ENCODE measurements around the gene SAMD15. TPM values are rescaled to one million over a fixed set of nuclear protein-coding genes. Genes with fewer than 3 reads are reported as not detected.

SAMD15 gene
- total RNA-seq, 2 donors from 2014 or later, result 0.52 TPM; not detected in 1

- peaks cover 0 to 19% of the 10 kb centered on the region in 2 donors for H3K36me3 ChIP-seq (replicated peaks in 1 of 2; ENCODE audit: insufficient read depth in 1 of 2, low read depth in 2 of 2)
- 50 to 100% methylated on average over 2 of the region's 2 CpGs for WGBS, 2 donors
- no peaks in the 10 kb centered on the region for H3K4me1 ChIP-seq
- peaks cover 0 to 4% (median 0%) of the 10 kb centered on the region in 3 donors for H3K9me3 ChIP-seq
- no peak overlapping the region for H3K27ac ChIP-seq
- DNase-seq (no peak), ATAC-seq (no peak)
- intact Hi-C loops (cut with DNase I), result no loop called here
- H3K4me3 ChIP-seq, result no peak overlapping the region
- H3K27me3 ChIP-seq, result no peaks in the 10 kb centered on the region
- TF ChIP-seq POLR2A (IDR thresholded peaks at IDR 0.05), result no peak
- no peak for TF ChIP-seq CTCF (IDR thresholded peaks at IDR 0.05)
These were observed 44.0 kb downstream of the SAMD15 start for GRCh38 chr14:77421201-77421600.

- DNase-seq, result no peak
- intact Hi-C loops (cut with DNase I), result no loop called here
- H3K36me3 ChIP-seq (replicated peaks in 1 of 2; ENCODE audit: insufficient read depth in 1 of 2, low read depth in 2 of 2), result peaks cover 0 to 34% of the 10 kb centered on the region in 2 donors
- no peak for ATAC-seq
- H3K27me3 ChIP-seq, result no peaks in the 10 kb centered on the region
- peaks cover 0 to 4% (median 0%) of the 10 kb centered on the region in 3 donors for H3K9me3 ChIP-seq
- no peak within 1 kb of the TSS for H3K4me3 ChIP-seq
- no peaks in the 10 kb centered on the region for H3K4me1 ChIP-seq
- H3K27ac ChIP-seq, result no peak within 1 kb of the TSS
- TF ChIP-seq POLR2A (IDR thresholded peaks at IDR 0.05), result no peak
- no peak for TF ChIP-seq CTCF (IDR thresholded peaks at IDR 0.05)
- WGBS, 2 donors, result 95 to 100% methylated on average over 1 of the region's 1 CpG
These were observed 46.2 kb downstream of the SAMD15 start, which contains the start of gene NOXRED1 for GRCh38 chr14:77423423-77423822. Gene NOXRED1 (minus strand): TSS chr14:77423523. CDS start chr14:77422889, 634 bp downstream.

- H3K36me3 ChIP-seq (replicated peaks in 1 of 2; ENCODE audit: insufficient read depth in 1 of 2, low read depth in 2 of 2), result peaks cover 0 to 42% of the 10 kb centered on the region in 2 donors
- no peaks in the 10 kb centered on the region for H3K27me3 ChIP-seq
- TF ChIP-seq CTCF (IDR thresholded peaks at IDR 0.05), result no peak
- TF ChIP-seq POLR2A (IDR thresholded peaks at IDR 0.05), result no peak
- no peak overlapping the region for H3K4me3 ChIP-seq
- no peak overlapping the region for H3K27ac ChIP-seq
- intact Hi-C loops (cut with DNase I), result no loop called here
- ATAC-seq (no peak), DNase-seq (no peak)
- 92% methylated on average over 3 of the region's 3 CpGs for WGBS, 2 donors
- no peaks in the 10 kb centered on the region for H3K9me3 ChIP-seq
- no peaks in the 10 kb centered on the region for H3K4me1 ChIP-seq
These were observed 47.7 kb downstream of the SAMD15 start for GRCh38 chr14:77424862-77425261.

GRCh38 chr14:77426396-77426795 lies 49.2 kb downstream of the SAMD15 start:
- intact Hi-C loops (cut with DNase I), result no loop called here
- no peak overlapping the region for H3K4me3 ChIP-seq
- H3K36me3 ChIP-seq (replicated peaks in 1 of 2; ENCODE audit: insufficient read depth in 1 of 2, low read depth in 2 of 2), result peaks cover 0 to 43% of the 10 kb centered on the region in 2 donors
- H3K4me1 ChIP-seq, result no peaks in the 10 kb centered on the region
- no peak for ATAC-seq
- TF ChIP-seq POLR2A (IDR thresholded peaks at IDR 0.05) (no peak), CTCF (IDR thresholded peaks at IDR 0.05) (no peak)
- H3K27ac ChIP-seq, result no peak overlapping the region
- 88 to 95% methylated on average over 3 of the region's 3 CpGs for WGBS, 2 donors
- DNase-seq, result no peak
- no peaks in the 10 kb centered on the region for H3K9me3 ChIP-seq
- no peaks in the 10 kb centered on the region for H3K27me3 ChIP-seq

- peaks cover 0 to 32% of the 10 kb centered on the region in 2 donors for H3K36me3 ChIP-seq (replicated peaks in 1 of 2; ENCODE audit: insufficient read depth in 1 of 2, low read depth in 2 of 2)
- no peak for ATAC-seq
These were observed 58.9 kb downstream of the SAMD15 start for GRCh38 chr14:77436042-77436441.

More at GRCh38 chr14:77436042-77436441, 58.9 kb downstream of the SAMD15 start:
- Histone ChIP-seq H3K27me3 (no peaks in the 10 kb centered on the region), H3K9me3 (no peaks in the 10 kb centered on the region), H3K4me3 (no peak overlapping the region), H3K27ac (no peak overlapping the region), H3K4me1 (no peaks in the 10 kb centered on the region)
- TF ChIP-seq POLR2A (IDR thresholded peaks at IDR 0.05) (no peak), CTCF (IDR thresholded peaks at IDR 0.05) (no peak)
- WGBS, 2 donors, result 96 to 97% methylated on average over 3 of the region's 3 CpGs
- intact Hi-C loops (cut with DNase I), result no loop called here
- no peak for DNase-seq

Data from body of pancreas (tissue), 4 donors.